H1 (cell line): ENCODE data around the gene USP51.

Experiments used
- CTCF ChIP-seq, 3 experiments: IDR thresholded peaks; 1 replicate in 2 of 3; 2 replicates in 1 of 3; pipeline versions ENCODE4 v1.5.1 to v1.6.1; 2011; ENCODE audit warnings: low read length in 3 of 3, mild to moderate bottlenecking in 3 of 3, inconsistent platforms in 2 of 3, low read depth in 1 of 3, moderate library complexity in 1 of 3; ENCODE audit not compliant: insufficient read depth in 1 of 3; ENCODE audit errors: control extremely low read depth in 1 of 3
- E2F6 ChIP-seq: IDR thresholded peaks from 2 replicates; pipeline ENCODE4 v1.6.1; 2012; ENCODE audit warnings: inconsistent platforms
- EP300 ChIP-seq, 2 experiments: IDR thresholded peaks; 1 replicate in 1 of 2; 2 replicates in 1 of 2; pipeline ENCODE4 v1.6.1; 2011 to 2012; ENCODE audit warnings: low read depth in 2 of 2, low read length in 2 of 2, mild to moderate bottlenecking in 2 of 2, borderline replicate concordance in 1 of 2, inconsistent platforms in 1 of 2, moderate library complexity in 1 of 2
- GABPA ChIP-seq: IDR thresholded peaks from 2 replicates; pipeline ENCODE4 v1.6.1; 2011; ENCODE audit warnings: mild to moderate bottlenecking, low read length, moderate library complexity, borderline replicate concordance; ENCODE audit not compliant: insufficient read depth
- HDAC6 ChIP-seq: IDR thresholded peaks from one replicate; pipeline ENCODE4 v1.7.1; 2012; ENCODE audit warnings: low read depth, mild to moderate bottlenecking, inconsistent platforms, low read length, moderate library complexity
- JUN ChIP-seq: IDR thresholded peaks from 2 replicates; pipeline ENCODE4 v1.6.1; 2011; ENCODE audit warnings: low read depth, mild to moderate bottlenecking, improper control_type of control experiment, low read length
- JUND ChIP-seq: IDR thresholded peaks from 2 replicates; pipeline ENCODE4 v1.6.1; 2011; ENCODE audit warnings: mild to moderate bottlenecking, improper control_type of control experiment, low read length
- POLR2A ChIP-seq, 2 experiments: IDR thresholded peaks; 1 replicate in 1 of 2; 2 replicates in 1 of 2; pipeline ENCODE4 v1.6.1; 2011; ENCODE audit warnings: low read depth in 2 of 2, low read length in 2 of 2, mild to moderate bottlenecking in 2 of 2; ENCODE audit errors: control extremely low read depth in 1 of 2
- SIN3A ChIP-seq, 2 experiments: IDR thresholded peaks in 1 of 2; conservative IDR thresholded peaks in 1 of 2; 2 replicates each; pipeline ENCODE4 v1.6.1; 2011 to 2012; ENCODE audit warnings: low read length in 2 of 2, improper control_type of control experiment in 1 of 2, low read depth in 1 of 2, mild to moderate bottlenecking in 1 of 2
- TAF1 ChIP-seq: IDR thresholded peaks from 2 replicates; pipeline ENCODE4 v1.6.1; 2011; ENCODE audit warnings: mild to moderate bottlenecking, low read depth, low read length
- ZNF274 ChIP-seq: IDR thresholded peaks from 2 replicates; pipeline ENCODE4 v1.7.0; 2012; ENCODE audit warnings: low read length, borderline replicate concordance; ENCODE audit errors: extremely low read depth

DNA sequence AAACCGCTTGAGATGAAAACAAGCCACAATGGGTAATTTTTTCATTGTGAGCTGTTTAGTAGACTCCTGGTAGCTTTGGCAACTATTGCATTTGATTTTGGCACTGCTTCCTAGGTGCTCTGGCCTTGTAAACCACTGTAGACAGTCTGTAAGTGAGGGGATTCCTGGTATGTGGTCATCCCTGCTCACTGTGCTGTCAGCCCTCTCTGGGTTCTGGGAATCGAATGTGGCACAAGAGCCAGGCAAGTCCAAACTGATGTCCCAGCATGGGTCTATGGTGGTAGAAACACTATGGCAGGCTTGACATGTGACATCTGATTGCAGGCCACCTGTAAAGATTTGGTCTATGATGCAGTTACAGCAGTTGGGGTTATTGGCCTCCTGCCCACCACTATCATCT is 2.5 kb downstream of the USP51 start:
- TF ChIP-seq EP300 (IDR thresholded peaks at IDR 0.05; ENCODE audit: borderline replicate concordance in 1 of 2, low read depth in 2 of 2, low read length in 2 of 2) (no peak), CTCF (IDR thresholded peaks at IDR 0.05; ENCODE audit: control extremely low read depth in 1 of 3, insufficient read depth in 1 of 3, low read depth in 1 of 3, low read length in 3 of 3) (no peak), ZNF274 (no peak), E2F6 (no peak), JUND (no peak), TAF1 (no peak), GABPA (no peak), POLR2A (IDR thresholded peaks at IDR 0.05; ENCODE audit: control extremely low read depth in 1 of 2, low read depth in 2 of 2, low read length in 2 of 2) (no peak), SIN3A (conservative IDR thresholded peaks at IDR 0.05 in 1 of 2, IDR thresholded peaks at IDR 0.05 in 1 of 2; ENCODE audit: low read depth in 1 of 2, low read length in 2 of 2) (no peak), HDAC6 (no peak), JUN (no peak)
